GM12878 (cell line): ENCODE data around the gene ESRP2. TPM values are rescaled to one million over a fixed set of nuclear protein-coding genes. Genes with fewer than 3 reads are reported as not detected.

ENCODE experiments used
- ATAC-seq: fragments of 200-7000 bp; cut with Tn5 transposase; 3 replicates; pipeline ENCODE4 v1.9.1; 2020; ENCODE audit warnings: mild to moderate bottlenecking, moderate library complexity
- BruUV-seq: library from RNA; stranded (reverse); fragments of 400-500 nt; replicated peaks from 2 replicates; lab custom pipeline; 2021; lab: Mats Ljungman, UMichigan
- CTCF ChIA-PET: fragments of 300-600 bp; sonication (Branson Sonifier 250); formaldehyde crosslinking; extraction: SDS; loops from one replicate; lab custom pipeline; 2021; ENCODE audit warnings: inconsistent platforms; lab: Yijun Ruan, JAX
- POLR2A ChIA-PET: fragments of 350-600 bp; formaldehyde crosslinking; extraction: SDS; loops from one replicate; lab custom pipeline; 2021; ENCODE audit warnings: inconsistent platforms; lab: Charles Lee
- RAD21 ChIA-PET: fragments of 300-600 bp; sonication (Branson Sonifier 250); formaldehyde crosslinking; loops from one replicate; lab custom pipeline; 2023; ENCODE audit warnings: antibody characterized with exemption; ENCODE audit not compliant: unreplicated experiment; lab: Charles Lee
- SMC1A ChIA-PET: fragments of 300-600 bp; sonication (Branson Sonifier 250); formaldehyde crosslinking; loops from one replicate; lab custom pipeline; 2023; ENCODE audit not compliant: unreplicated experiment, uncharacterized antibody; lab: Charles Lee
- DNase-seq: peaks from one replicate; pipeline ENCODE4 v3.0.0-alpha.2; 2011; ENCODE audit warnings: low read depth, low spot score
- FAIRE-seq: peaks from 3 replicates; lab custom pipeline; 2011; peaks lifted over from hg19 to GRCh38; lab: Jason Lieb, UNC
- H2AFZ ChIP-seq: 2 replicates; pipeline ENCODE4 v1.6.0; 2011; ENCODE audit warnings: low read depth, low read length, control low read depth; ENCODE audit not compliant: control insufficient read depth
- H3K27ac ChIP-seq: 2 replicates; pipeline ENCODE4 v1.5.1; 2011; ENCODE audit warnings: control low read depth; ENCODE audit not compliant: control insufficient read depth, insufficient read depth
- H3K27me3 ChIP-seq, 2 experiments: replicated peaks in 1 of 2; 2 replicates each; pipeline versions ENCODE4 v1.6.0 to v1.6.1; 2011; ENCODE audit warnings: low read length in 1 of 2; ENCODE audit not compliant: control insufficient read depth in 2 of 2, insufficient read depth in 2 of 2
- H3K36me3 ChIP-seq, 2 experiments: 2 replicates each; pipeline ENCODE4 v1.5.1; 2011; ENCODE audit warnings: low read length in 1 of 2; ENCODE audit not compliant: control insufficient read depth in 2 of 2, insufficient read depth in 2 of 2
- H3K4me1 ChIP-seq: 2 replicates; pipeline ENCODE4 v1.6.1; 2011; ENCODE audit warnings: mild to moderate bottlenecking, low read length, moderate library complexity, mixed read lengths; ENCODE audit not compliant: control insufficient read depth, insufficient read depth
- H3K4me2 ChIP-seq: 2 replicates; pipeline ENCODE4 v1.6.0; 2011; ENCODE audit warnings: control low read depth; ENCODE audit not compliant: control insufficient read depth, insufficient read depth
- H3K4me3 ChIP-seq: fragments of 200-600 bp; sonication (generic); 2 replicates; pipeline ENCODE4 v1.5.1; 2016
- H3K79me2 ChIP-seq: 2 replicates; pipeline ENCODE4 v1.6.0; 2011; ENCODE audit warnings: low read length; ENCODE audit not compliant: control insufficient read depth, insufficient read depth
- H3K9ac ChIP-seq: 2 replicates; pipeline ENCODE4 v1.8.0; 2011; ENCODE audit warnings: low read length, control low read depth, mixed read lengths; ENCODE audit not compliant: control insufficient read depth, insufficient read depth
- H3K9me3 ChIP-seq: replicated peaks from 3 replicates; pipeline ENCODE4 v1.5.1; 2011; ENCODE audit warnings: mild to moderate bottlenecking, low read length; ENCODE audit not compliant: control insufficient read depth, insufficient read depth
- H4K20me1 ChIP-seq: 2 replicates; pipeline ENCODE4 v1.6.0; 2011; ENCODE audit not compliant: control insufficient read depth, insufficient read depth
- ESRRA ChIP-seq: IDR thresholded peaks from 2 replicates; pipeline ENCODE4 v1.6.1; 2012; ENCODE audit warnings: mild to moderate bottlenecking, low read length, improper control_type of control experiment
- HDAC6 ChIP-seq: fragments of 200-600 bp; sonication (generic); IDR thresholded peaks from one replicate; pipeline ENCODE4 v1.8.0; 2017; ENCODE audit warnings: antibody characterized with exemption; ENCODE audit not compliant: unreplicated experiment
- IKZF1 ChIP-seq: fragments of 450-650 bp; conservative IDR thresholded peaks from 2 replicates; pipeline ENCODE4 v1.6.1; 2017; ENCODE audit warnings: antibody characterized with exemption, mild to moderate bottlenecking
- PML ChIP-seq: IDR thresholded peaks from 2 replicates; pipeline ENCODE4 v1.6.1; 2012; ENCODE audit warnings: low read length, inconsistent platforms
- SMARCA5 ChIP-seq: fragments of 450-650 bp; IDR thresholded peaks from 2 replicates; pipeline ENCODE4 v1.6.1; 2017; ENCODE audit warnings: mild to moderate bottlenecking
- SP1 ChIP-seq: IDR thresholded peaks from one replicate; pipeline ENCODE4 v1.6.1; 2011; ENCODE audit warnings: low read depth, low read length
- TBL1XR1 ChIP-seq: IDR thresholded peaks from 2 replicates; pipeline ENCODE4 v1.6.1; 2012; ENCODE audit warnings: low read depth, low read length, improper control_type of control experiment
- TCF12 ChIP-seq: IDR thresholded peaks from 2 replicates; pipeline ENCODE4 v1.6.1; 2011; ENCODE audit warnings: low read depth, mild to moderate bottlenecking, low read length
- ZBED1 ChIP-seq: IDR thresholded peaks from 2 replicates; pipeline ENCODE4 v1.6.1; 2016; ENCODE audit warnings: borderline replicate concordance
- ZNF24 ChIP-seq: fragments of 450-650 bp; IDR thresholded peaks from 2 replicates; pipeline ENCODE4 v1.6.1; 2017; ENCODE audit warnings: antibody characterized with exemption, mild to moderate bottlenecking
- ZNF384 ChIP-seq: IDR thresholded peaks from 2 replicates; pipeline ENCODE4 v1.6.1; 2012; ENCODE audit warnings: low read depth, mild to moderate bottlenecking, low read length, improper control_type of control experiment, borderline replicate concordance
- ZSCAN29 ChIP-seq: fragments of 450-650 bp; IDR thresholded peaks from 2 replicates; pipeline ENCODE4 v1.6.1; 2017; ENCODE audit warnings: mild to moderate bottlenecking, moderate library complexity
- WGBS: methylation state at CpG from one replicate; pipeline ENCODE4 v1.1.6; 2016; ENCODE audit warnings: low lambda C conversion rate; ENCODE audit not compliant: insufficient replicate concordance, insufficient coverage; ENCODE audit errors: missing lambda C conversion rate; 5-methylcytosine and 5-hydroxymethylcytosine counted together
- in situ Hi-C: fragments of 300-500 bp; cut with MboI; formaldehyde crosslinking; loops from 9 replicates; pipeline ENCODE4 v1.14.3; 2018; ENCODE audit warnings: mixed read lengths
- intact Hi-C: fragments of 100-400 bp; cut with micrococcal nuclease; formaldehyde crosslinking; loops from one replicate; pipeline ENCODE4 v1.14.2; 2022; ENCODE audit not compliant: unreplicated experiment
- polyA plus RNA-seq, 11 experiments: library from polyadenylated mRNA; depleted of rRNA in 4 of 11; unstranded in 6 of 11; stranded (reverse) in 5 of 11; fragments of >200 nt; fragmentation: Nextera tagmentation in 4 of 11; fragmentation: Illumina TruSeq in 1 of 11; extraction: Ambion mirVana in 4 of 11; extraction: Trizol in 1 of 11; gene quantifications; 1 replicate in 1 of 11; 2 replicates in 10 of 11; pipeline versions ENCODE4 v1.2.1 to v1.2.3, GENCODE V29; 2011 to 2016; ENCODE audit warnings: inconsistent platforms in 2 of 11, missing spikeins in 2 of 11, low read depth in 1 of 11
- total RNA-seq, 4 experiments: library from RNA; depleted of rRNA in 3 of 4; stranded (reverse); fragments of >200 nt in 3 of 4; fragmentation: Illumina TruSeq in 1 of 4; extraction: Trizol in 1 of 4; gene quantifications; 2 replicates each; pipeline versions ENCODE4 v1.2.1 to v1.2.3, GENCODE V29; 2013 to 2021
- TF ChIP-seq, protein P1 (sequence below): IDR thresholded peaks from 2 replicates; pipeline ENCODE4 v1.6.1; 2012; ENCODE audit warnings: mild to moderate bottlenecking, low read depth, low read length

The ESRP2 gene
- total and polyA plus RNA-seq, 10 of the 15 experiments (the other 5 are each of a cell fraction or from before 2014, with no cell fraction given): 0.04 to 0.64 (median 0.08) TPM; not detected in 3

DNA sequence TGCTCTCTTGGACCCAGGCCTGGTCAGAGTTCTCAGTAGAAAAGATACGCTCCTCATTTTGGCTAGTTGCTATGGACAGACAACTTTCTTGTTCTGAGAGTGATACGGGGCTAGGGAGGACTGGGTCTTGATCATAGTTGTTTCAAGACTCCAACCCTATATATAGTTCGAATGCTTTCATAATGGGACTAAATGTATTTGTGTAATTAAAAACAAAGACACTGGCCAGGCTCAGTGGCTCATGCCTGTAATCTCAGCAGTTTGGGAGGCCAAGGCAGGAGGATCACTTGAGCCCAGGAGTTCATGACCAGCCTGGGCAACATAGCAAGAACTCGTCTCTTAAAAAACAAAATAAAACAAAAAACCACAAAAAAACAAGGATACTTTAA is 46.1 kb upstream of the ESRP2 start (continued):
- TF ChIP-seq ESRRA (no peak), SMARCA5 (no peak), ZNF24 (no peak)
- TF ChIP-seq, all 136 proteins: peak for 0

DNA sequence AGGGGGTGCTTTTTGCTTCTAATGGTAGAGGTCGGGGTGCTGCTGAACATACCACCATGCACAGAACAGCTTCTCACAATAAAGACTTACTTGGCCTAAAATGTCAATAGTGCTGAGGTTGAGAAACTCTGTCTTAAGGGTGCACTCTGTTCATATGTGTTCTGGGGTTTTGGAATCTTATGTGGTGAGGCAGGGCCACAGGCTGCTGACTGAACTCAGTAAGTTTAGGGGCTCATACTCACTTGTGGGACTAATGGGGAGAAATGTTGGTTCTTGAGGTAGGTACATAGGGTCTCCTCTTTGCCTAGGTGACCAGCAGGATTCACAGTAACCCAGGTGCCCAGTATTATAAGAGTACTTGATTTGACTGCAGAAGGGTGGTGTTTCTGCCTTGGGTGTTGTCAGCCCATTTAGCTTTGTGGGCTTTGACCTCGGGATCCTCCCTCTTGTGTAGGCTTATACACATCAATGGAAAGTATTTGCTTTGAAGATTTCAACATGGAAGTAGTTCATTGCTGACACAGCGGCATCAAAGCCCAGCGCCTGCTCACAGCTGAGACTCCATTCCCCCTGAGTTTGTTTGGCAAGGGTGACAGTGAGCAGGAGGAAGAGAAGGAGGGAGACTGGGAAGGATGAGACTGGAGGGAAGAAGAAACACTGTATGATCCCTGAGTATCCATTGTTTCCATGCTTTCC is 45.6 kb upstream of the ESRP2 start:
- no peak overlapping the region for H3K9ac ChIP-seq
- peak overlapping the region; percentile 14; the same call in 1 of the 2 replicates for H3K4me2 ChIP-seq
- TF ChIP-seq ZNF384: no peak
- TF ChIP-seq TBL1XR1: no peak
- no peak for TF ChIP-seq IKZF1
- no peak for TF ChIP-seq TCF12
- TF ChIP-seq, protein P1, sequence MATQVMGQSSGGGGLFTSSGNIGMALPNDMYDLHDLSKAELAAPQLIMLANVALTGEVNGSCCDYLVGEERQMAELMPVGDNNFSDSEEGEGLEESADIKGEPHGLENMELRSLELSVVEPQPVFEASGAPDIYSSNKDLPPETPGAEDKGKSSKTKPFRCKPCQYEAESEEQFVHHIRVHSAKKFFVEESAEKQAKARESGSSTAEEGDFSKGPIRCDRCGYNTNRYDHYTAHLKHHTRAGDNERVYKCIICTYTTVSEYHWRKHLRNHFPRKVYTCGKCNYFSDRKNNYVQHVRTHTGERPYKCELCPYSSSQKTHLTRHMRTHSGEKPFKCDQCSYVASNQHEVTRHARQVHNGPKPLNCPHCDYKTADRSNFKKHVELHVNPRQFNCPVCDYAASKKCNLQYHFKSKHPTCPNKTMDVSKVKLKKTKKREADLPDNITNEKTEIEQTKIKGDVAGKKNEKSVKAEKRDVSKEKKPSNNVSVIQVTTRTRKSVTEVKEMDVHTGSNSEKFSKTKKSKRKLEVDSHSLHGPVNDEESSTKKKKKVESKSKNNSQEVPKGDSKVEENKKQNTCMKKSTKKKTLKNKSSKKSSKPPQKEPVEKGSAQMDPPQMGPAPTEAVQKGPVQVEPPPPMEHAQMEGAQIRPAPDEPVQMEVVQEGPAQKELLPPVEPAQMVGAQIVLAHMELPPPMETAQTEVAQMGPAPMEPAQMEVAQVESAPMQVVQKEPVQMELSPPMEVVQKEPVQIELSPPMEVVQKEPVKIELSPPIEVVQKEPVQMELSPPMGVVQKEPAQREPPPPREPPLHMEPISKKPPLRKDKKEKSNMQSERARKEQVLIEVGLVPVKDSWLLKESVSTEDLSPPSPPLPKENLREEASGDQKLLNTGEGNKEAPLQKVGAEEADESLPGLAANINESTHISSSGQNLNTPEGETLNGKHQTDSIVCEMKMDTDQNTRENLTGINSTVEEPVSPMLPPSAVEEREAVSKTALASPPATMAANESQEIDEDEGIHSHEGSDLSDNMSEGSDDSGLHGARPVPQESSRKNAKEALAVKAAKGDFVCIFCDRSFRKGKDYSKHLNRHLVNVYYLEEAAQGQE: no peak
- no peak for TF ChIP-seq ZSCAN29
- TF ChIP-seq HDAC6: no peak
- TF ChIP-seq ZBED1: no peak
- TF ChIP-seq PML: no peak
- no peak for TF ChIP-seq SP1
- DNase-seq (no peak), FAIRE-seq (no peak), ATAC-seq (no peak)
- peak overlapping the region; percentile 36; the same call in 1 of the 2 replicates for H3K27ac ChIP-seq
- CTCF ChIA-PET: interaction anchor here (1.0 to 3.5 kb wide), 2 partner anchors 9 to 19 kb away, joined by 3 to 25 read pairs; partner anchors contain the start of gene SLC7A6
- H2AFZ ChIP-seq: no peak overlapping the region
- H3K4me3 ChIP-seq: no peak overlapping the region
- no peaks in the 10 kb centered on the region for H3K9me3 ChIP-seq
- in situ Hi-C loops (no loop called here), intact Hi-C loops (no loop called here)
- WGBS: 75% methylated on average over 4 of the region's 4 CpGs
- no peaks in the 10 kb centered on the region for H4K20me1 ChIP-seq
- POLR2A ChIA-PET: interaction anchor here (11.1 kb wide), 1 partner anchor 10 kb away, joined by 177 read pairs; no protein-coding TSS in a partner anchor
- H3K4me1 ChIP-seq: peaks cover 49% of the 10 kb centered on the region
- SMC1A ChIA-PET: interaction anchor here (16.5 kb wide), 1 partner anchor 13 kb away, joined by 253 read pairs; the partner anchor contains the start of gene SLC7A6
- H3K27me3 ChIP-seq: no peaks in the 10 kb centered on the region
- peaks cover 7 to 8% of the 10 kb centered on the region in 2 experiments for H3K36me3 ChIP-seq
- RAD21 ChIA-PET: interaction anchor here (1.4 kb wide), 1 partner anchor 8 kb away, joined by 3 read pairs; no protein-coding TSS in a partner anchor
- peaks cover 48% of the 10 kb centered on the region for H3K79me2 ChIP-seq
- BruUV-seq: no TSS peak
